ENCODE results near the gene GNAI2.
A peak's percentile ranks its signal among the peaks of the same experiment; 100 is the strongest.
"Not testable (repeated sequence)": the region's sequence is repeated elsewhere in the genome, so short reads cannot be mapped to it uniquely, and the experiment has no call there.

The GNAI2 gene

GRCh38 chr3:50248387-50248786 is 12.4 kb downstream of the GNAI2 start:
- DNase-seq: no peak

- DNase-seq: no peak
These were observed 13.5 kb downstream of the GNAI2 start for GRCh38 chr3:50249457-50249856.

DNA sequence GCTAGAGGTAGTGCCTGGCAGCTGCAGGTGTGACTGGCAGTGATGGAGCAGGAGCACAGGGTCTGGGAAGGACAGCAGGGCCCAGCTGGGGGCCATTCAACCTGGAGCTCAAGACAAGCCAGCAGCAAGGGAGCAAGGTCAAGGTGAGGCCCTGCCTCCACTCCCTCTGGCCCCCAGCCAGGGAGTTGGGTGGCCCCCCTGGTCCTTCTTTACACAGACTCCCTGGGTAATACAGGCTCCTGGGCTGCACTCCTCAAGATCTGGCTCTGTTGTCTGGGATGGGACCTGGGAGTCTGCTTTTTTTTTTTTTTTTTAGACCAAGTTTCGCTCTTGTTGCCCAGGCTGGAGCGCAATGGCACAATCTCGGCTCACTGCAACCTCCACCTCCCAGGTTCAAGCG is 14.5 kb downstream of the GNAI2 start:
- DNase-seq: no peak

DNA sequence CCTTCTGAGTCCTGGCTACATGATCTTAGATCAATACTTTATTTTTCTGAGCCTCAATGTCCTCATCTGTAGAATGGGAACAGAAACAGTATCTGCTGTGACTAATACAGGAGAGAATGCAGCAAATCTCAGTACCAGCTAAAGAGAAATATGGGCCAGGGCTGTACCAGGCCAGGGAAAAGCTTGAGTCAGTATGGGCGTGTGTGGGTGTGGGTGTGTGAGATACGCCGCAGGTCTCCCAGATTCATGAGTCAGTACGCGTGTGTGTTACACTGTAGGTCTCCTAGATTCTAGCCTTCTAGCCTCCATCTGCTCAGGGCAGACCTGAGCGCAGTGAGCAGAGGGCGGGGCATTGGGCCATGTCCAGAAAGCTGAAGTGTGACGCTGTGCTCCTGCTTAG is 15.2 kb downstream of the GNAI2 start:
- peak; percentile 57 for DNase-seq

GRCh38 chr3:50254577-50255250 is 18.7 kb downstream of the GNAI2 start:
- no peak for DNase-seq

GRCh38 chr3:50255251-50255615 is 19.2 kb downstream of the GNAI2 start:
- no peak for DNase-seq

GRCh38 chr3:50256978-50257890 is 21.2 kb downstream of the GNAI2 start:
- DNase-seq: peak; percentile 47

DNA sequence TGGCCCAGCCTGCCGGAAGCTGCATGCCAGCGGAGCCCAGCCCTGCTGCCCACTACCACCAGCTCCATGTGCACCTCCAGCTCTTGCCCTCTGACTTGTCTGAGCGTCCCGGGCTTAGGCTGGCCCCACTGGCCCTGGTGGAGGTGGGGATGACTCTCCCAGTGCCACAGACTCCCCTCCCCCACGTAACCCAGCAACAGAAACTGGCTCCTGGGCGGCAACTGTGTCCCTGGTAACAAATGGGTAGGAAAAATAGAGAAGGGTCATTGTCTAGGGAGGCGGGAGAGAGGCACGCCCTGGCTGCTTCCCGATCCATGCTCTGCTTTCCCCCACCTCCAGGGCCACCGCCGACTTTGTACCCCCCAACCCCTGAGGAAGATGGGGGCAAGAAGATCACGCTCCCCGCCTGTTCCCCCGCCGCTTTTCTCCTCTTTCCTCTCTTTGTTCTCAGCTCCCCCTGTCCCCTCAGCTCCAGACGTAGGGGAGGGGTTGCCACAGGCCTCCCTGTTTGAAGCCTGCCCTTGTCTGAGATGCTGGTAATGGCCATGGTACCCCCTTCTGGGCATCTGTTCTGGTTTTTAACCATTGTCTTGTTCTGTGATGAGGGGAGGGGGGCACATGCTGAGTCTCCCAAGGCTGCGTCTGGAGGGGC is 22.2 kb downstream of the GNAI2 start:
- DNase-seq: no peak

- no peak for DNase-seq
These were observed 23.0 kb downstream of the GNAI2 start for GRCh38 chr3:50258979-50259378.

DNA sequence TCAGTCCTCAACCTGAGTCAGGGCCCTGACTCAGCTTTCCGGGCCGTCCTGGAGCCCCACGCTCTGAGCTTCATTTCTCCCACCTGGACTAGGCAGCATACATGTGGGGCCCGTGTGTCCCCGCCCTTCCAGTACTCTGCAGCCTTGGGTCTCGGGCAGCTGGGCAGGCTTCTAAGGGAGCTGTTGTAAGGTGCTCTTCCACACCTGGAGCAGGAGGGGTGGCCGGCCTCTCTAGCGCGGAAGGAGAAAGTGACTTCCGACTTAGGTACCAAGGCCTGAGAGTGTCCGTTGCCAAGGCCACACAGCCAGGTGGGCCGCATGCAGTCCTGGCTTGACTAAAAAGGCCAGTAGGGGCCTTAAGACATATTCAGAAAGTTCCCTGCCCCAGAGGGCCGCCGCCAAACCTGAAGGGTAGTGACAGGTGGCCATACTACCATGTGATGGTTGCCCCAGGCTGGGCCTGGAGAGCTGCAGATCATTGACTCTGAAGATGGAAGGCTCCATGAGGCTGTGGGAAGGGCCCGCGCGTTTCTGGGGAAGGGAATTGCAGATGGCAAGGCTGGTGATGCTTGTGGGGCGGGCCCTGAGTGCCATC is 23.5 kb downstream of the GNAI2 start:
- DNase-seq: no peak

GRCh38 chr3:50260027-50260941 is 24.3 kb downstream of the GNAI2 start:
- DNase-seq: peak; percentile 79

DNA sequence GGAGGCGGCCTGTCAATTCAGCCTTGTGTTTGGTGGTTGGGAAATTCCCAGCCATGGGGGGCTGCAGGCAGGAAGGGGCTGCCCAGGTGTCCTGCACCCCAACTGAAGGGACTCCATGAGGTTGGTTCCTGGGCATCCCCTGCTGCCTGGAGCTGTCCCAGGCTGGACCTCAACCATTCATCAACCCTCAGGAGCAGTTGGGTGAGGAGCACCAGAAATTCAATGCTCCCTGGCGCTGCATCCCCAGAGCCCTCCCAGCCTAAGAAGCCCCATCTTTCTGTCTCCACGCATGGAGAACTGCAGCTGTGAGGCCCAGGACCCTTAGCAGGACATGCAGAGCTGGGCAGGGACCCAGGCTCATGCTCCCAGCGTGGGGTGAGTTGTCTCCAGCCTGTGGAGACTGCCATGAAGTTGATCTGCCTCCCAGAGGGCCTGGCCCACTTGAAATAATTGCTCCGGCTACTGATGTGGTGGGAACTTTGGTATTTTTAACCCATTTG is 25.0 kb downstream of the GNAI2 start:
- no peak for DNase-seq

- DNase-seq: no peak
These were observed 25.5 kb downstream of the GNAI2 start for GRCh38 chr3:50261505-50261904.

DNA sequence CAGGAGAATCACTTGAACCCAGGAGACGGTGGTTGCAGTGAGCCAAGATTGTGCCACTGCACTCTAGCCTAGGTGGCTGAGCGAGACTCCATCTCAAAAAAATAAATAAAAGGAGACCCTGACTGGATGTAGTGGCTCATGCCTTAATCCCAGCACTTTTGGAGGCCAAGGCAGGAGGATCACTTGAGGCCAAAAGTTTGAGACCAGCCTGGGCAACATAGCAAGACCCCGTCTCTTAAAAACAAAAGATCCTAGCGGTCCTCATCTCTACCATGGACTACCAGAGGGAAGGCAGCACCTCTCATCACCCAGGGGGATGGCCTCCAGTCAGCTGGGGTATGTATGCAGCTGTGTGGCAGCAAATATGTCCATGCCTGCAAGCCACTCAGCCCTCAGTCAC is 26.2 kb downstream of the GNAI2 start:
- not testable (repeated sequence) for DNase-seq

- DNase-seq: no peak
These were observed 26.8 kb downstream of the GNAI2 start for GRCh38 chr3:50262778-50263177.

DNA sequence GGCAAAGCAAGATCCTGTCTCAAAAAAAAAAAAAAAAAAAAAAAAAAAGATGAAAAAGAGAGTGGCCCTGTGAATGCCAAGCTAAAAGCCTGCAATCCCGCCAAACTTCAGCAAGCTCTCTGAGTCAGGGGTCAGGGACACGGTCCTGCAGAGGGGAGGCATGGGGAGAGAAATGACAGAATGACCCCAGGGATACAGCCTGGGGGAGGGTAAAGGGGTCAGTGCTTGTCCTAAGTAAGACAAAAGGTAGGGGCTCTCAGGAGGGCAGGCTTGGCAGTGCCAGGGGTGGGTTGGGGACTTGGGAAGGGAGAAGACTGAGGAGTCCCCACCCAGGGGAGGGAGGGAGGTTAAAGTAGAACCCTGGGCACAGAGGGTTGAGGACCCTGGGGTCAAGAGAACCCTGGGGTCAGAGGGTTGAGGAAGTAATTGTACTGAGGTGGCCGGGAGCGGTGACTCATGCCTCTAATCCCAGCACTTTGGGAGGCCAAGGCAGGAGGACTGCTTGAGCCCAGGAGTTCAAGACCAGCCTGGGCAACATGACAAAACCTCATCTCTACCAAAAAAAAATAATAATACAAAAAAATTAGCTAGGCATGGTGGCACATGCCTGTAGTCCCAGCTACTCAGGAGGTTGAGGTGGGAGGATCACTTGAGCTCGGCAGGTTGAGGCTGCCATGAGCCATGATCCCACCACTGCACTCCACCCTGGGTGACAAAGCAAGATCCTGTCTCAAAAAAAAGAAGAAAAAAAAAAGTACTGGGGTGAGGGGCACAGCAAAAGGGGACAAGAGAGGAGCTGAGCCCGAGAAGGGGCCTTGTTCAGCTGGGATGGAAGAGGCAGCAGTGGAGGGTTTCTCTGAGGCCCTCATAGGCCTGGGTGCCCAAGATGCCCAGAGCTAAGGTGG is 27.7 kb downstream of the GNAI2 start:
- DNase-seq: no peak

GRCh38 chr3:50264383-50264963 is 28.5 kb downstream of the GNAI2 start:
- DNase-seq: no peak

GRCh38 chr3:50264964-50265485 is 29.0 kb downstream of the GNAI2 start:
- no peak for DNase-seq

GRCh38 chr3:50265571-50265970 is 29.6 kb downstream of the GNAI2 start:
- DNase-seq: no peak

DNA sequence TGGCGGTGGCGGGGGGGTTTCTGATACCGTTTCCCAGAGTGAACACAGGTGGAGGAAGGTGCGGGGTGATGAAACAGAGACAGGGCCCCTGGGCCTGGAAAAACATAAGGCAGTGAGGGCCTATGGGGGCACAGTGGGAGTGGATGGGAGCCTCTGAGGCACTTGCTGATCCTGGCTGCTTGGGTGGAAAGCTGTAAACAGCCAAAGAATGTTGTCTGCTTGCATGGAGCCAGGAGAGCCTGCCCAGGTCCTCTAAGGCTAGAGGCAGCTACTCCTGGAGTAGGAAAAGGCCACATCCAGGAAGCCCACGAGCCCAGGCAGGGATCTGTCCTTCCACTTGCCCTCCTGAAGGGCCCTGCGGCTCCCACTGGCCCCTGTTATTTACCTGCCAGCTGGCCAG is 30.0 kb downstream of the GNAI2 start:
- DNase-seq: no peak

Measured in activated naive CD4-positive, alpha-beta T cell treated with anti-CD3 and anti-CD28 coated beads, Interleukin-2, amount 50 U/mL, for 16 hours (primary cell).